ENCODE results near the gene RFX6.

The RFX6 gene

DNA sequence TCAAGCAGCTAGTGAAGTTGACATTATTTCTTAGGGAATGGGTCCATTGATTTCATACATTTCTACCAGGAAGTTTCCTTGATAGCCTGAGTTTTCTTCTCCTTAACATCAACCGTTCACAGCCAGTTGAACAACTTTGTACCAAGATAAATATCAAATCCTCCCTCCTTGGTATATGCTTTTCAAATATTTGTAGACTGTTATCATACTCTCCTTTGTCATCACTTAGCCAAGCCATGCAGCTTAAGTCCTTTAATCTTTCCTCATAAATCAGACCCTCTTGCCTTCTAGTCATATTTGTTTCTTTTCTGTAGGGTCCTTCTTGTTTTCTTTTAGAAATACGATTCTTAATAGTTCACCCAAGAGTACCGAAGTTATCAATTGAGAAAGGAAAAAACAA is 25.6 kb downstream of the RFX6 start:
- no peak for DNase-seq (ENCODE audit: low read depth)

DNA sequence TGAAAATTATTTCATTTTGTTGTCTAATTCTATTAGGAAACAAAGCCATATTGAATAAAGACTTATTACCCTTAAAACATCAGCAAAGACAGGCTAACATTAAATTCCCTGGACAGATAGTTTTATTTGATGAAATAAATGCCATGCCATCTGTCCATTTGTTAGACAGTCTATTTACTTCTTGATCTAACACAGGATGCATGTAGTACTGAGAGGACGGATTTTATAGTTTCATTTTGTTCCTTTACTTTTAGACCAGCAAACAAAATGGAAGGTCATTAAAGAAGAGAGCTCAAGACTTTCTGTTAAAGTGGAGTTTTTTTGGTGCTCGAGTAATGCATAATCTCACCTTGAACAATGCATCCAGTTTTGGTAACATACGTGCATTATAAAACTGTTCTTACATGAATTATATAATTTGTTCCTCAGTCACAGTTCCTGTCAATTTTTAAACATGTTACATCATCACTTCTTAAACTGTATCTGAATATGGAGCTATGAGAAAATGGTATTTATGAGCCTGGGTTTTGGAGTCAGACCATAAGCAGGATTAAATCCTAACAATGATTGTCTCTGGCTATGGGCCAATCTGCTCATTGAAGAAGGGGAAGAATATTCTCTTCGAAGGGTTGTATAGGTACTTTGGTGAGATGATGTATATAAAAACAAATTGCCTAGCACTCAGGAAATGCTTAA is 46.0 kb downstream of the RFX6 start:
- no peak for DNase-seq (ENCODE audit: low read depth)

DNA sequence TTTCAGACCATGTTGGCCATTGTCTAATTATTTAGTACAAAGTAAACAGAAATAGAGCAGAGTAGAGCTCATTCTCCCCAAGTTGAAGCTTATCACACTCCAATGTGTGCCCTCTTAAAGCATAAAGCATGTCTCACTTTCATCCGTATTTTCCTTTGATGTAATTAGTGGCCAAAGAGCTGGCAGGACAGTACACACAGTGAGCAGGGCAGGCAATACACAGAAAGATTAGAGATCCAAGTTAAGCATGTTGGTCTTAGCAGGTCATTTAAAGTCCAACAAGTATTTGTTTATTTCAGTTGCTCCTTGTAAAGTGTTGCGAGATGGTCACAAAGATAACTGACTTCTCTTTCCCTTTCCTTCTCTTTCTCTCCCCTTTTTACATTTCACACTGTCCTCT is 47.2 kb downstream of the RFX6 start:
- no peak for DNase-seq (ENCODE audit: low read depth)

DNA sequence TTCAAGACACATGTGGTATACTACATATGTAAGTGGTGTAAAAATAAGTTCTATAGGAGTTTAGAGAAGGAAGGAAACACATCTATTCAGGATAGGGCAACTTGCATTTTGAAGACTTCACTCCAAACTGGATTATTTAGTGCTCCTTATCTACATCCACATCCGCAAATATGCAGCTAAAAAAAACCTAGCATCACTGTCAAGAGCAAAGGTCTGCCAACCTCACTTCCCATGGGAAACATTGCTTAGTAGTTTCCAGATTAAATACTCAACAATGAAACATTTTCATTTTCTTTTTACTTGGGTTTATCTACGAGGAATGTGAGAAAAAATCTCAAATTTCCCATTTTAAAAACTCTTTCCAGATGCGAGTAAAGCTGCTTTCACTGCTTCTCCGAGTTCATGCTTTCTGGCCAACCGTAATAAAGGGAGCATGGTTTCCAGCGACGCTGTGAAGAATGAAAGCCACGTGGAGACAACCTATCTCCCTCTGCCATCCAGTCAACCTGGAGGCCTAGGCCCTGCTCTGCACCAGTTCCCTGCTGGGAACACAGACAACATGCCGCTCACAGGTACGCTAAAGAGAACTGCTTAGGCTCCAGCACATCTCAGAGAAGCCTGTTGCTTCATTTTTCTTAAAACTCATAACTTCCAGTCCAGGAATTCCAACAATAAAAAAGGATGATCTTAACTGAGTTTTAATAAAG is 48.2 kb downstream of the RFX6 start:
- DNase-seq (ENCODE audit: low read depth) = no peak

DNA sequence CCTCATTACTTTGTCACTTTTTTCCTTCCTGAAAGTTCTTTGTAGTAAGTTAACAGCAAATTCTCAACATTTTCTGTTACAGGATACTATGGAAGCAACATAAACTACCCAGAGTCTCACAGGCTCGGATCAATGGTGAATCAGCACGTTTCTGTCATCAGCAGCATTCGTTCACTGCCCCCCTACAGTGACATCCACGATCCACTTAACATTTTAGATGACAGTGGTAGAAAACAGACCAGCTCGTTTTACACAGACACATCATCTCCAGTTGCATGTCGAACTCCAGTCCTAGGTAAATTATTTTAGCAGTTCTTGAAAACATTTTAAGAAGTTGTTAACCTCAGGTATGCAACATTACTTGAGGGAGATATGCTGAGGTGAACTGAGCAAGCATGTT is 51.6 kb downstream of the RFX6 start:
- DNase-seq (ENCODE audit: low read depth) = no peak

DNA sequence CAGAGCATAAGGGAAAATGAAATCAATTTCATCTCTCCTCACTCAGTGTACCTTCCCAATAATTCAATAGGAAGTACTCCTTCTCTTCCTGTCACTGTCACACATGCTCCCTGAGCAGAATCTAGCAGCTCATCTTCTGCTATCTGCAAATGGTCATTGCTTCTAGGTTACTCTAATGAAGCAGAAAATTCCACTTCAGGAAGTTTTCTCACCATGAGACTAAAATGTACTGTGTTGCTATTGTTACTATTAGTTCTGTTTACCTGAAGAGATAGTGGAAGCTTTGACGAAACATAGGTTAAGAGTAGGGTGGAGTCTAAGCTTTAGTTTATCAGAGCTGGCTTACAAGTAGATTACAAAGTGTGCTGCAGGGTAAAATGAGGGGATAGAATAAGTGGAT is 52.8 kb downstream of the RFX6 start:
- no peak for DNase-seq (ENCODE audit: low read depth)

DNA sequence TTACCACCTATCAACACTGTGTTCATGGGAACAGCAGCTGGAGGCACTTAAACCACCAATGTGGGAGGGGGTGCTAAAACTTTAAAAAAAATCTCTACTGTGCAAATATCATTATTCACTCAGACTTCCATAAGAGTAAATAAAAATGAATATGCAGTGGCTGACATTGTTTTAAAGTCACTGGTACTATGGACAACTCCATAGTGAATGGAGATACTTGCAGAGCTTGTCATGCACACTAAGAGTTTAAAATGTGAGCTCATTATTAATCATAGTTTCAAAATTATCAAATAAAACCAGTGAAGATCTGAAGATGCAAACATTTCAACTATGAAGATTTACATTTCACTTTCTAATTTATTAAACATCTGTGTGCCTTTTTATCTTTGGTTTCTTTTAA is 54.4 kb downstream of the RFX6 start:
- DNase-seq (ENCODE audit: low read depth) = no peak

DNA sequence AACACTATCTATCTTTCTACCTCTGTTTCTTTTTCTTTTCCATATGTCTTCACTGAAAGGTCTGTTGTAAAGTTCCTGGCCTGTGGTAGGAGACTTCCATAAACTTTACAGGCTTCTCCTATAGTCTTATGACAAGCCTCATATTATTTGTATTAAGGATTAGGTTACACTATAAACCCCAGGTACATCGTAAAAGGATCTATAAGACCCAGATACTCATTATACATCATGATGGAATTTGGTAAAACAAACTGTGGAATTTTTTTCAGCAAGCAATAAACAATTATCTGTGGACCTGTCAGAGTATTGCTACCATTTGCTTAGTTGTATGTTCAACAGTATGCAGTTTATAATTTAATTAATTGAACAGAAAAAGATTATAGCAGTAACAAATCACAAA is 55.5 kb downstream of the RFX6 start:
- DNase-seq (ENCODE audit: low read depth) = no peak

DNA sequence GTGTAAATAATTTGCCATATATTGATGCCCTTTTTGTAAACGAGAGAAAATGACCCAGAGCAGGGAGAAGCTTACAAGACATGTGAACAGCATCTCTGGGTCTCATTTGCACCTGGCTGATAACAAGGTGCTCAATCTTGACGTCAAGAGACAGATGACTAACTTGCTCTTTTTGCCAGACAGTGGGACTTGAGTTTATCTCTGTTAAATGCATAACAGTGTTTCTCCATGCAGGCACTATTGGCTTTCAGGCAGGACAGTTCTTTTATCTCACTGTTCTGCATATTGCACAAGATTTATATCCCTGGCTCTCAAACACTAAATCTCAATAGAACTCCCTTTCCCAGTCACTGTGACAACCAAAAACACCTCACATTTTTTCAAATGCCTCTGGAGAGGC is 56.4 kb downstream of the RFX6 start:
- no peak for DNase-seq (ENCODE audit: low read depth)

DNA sequence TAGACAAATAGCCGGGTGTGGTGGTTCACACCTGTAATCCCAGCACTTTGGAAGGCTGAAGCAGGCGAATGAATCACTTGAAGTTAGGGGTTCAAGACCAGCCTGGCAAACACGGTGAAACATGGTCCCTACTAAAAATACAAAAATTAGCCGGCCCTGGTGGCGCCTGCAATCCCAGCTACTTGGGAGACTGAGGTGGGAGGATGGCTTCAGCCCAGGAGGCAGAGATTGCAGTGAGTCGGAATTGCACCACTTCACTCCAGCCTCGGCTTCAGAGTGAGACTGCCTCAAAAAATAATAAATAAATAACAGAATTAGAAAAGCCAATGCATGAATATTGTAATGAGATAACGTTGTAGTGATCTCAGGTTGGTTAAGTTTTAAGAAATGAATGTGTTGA is 61.3 kb downstream of the RFX6 start:
- no peak for DNase-seq (ENCODE audit: low read depth)

DNA sequence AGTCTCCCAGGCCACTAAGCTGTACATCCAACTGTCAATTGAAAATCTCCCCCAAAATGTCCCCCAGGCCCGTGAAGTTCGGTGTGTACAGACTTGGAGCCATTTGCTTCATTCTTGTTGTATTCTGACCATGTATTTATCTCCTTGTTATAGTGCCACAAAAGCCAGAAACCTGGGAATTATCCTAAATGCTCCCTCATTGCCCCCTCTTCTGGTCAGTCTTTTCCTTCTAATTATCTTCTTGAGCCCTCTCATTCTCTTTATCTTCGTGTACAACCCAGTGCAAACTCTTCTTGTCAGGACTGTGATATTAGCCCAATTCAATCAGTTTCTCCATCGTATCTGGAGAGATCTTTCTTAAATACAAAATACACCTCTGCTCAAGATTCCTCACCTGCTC is 64.7 kb downstream of the RFX6 start:
- no peak for DNase-seq (ENCODE audit: low read depth)

DNA sequence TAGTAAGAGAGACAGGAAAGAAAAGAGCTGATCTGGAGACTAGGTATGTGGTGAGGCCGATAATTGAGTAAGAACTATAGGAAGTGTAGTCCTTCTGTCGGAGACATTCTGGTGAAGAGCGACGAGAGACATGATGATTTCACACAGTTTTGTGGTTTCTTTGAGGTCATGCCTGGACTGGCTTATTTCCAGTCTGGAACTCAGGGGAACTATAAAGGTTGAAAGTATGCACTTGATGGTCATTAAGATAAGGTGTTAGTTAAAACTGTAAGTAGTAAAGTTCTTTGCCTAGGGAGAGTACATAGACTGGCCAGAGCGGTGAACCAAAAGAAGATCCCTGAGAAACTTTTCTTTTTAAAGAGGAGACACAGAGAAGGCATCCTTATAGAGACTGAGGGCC is 68.8 kb downstream of the RFX6 start:
- DNase-seq (ENCODE audit: low read depth) = no peak

DNA sequence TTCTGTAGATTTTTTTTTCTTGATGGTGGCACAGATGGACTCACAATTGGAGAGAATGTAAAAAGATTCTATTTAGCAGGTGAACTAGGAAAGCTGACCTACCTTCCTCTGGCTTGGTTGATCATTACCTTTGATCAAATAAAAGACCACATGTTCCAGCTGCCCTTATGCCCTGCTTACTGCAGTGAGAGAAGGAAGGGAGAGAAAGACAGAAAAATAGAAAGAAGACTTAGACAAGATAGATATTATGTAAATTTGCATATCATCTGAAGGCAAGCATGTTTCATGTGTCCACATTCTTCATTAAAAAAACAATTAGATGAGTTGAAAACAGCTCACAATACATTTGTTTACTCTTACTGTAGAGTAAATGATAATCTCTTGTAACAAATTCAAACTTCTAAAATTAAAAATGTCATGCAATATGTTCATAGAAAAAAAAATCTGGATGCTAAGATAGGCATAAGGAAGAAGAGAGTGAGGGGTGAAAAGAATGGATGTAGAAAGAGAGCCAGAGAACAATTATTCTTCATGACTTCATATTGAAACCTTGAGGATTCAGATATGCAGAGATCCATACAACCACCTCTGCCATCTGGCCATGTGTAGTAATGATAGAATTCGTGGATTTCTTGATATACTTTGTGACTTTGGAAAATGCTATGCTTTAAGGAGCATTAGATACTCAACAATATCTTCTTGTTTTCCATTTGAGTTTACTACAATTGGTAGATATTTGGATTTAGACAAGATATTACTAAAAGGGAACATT is 71.7 kb downstream of the RFX6 start:
- no peak for DNase-seq (ENCODE audit: low read depth)

DNA sequence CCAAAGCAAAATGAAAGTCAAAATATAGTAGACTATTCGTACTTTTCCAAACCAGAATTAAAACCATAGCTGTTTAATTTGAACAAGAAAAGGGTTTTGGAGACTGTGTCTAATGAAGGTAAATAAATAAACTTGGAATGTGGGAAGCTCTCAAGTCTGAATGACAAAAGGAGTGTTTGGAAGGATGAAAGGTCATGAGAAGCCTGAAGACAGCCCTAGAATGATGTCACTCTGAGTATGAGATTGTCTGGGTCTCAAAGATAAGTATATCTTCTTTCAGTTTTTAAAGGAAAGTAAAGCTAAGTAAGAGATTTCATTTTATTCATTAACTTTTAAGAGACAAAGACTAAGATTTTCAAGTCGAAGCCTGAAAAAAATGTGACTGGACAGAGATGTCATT is 72.9 kb downstream of the RFX6 start:
- no peak for DNase-seq (ENCODE audit: low read depth)

DNA sequence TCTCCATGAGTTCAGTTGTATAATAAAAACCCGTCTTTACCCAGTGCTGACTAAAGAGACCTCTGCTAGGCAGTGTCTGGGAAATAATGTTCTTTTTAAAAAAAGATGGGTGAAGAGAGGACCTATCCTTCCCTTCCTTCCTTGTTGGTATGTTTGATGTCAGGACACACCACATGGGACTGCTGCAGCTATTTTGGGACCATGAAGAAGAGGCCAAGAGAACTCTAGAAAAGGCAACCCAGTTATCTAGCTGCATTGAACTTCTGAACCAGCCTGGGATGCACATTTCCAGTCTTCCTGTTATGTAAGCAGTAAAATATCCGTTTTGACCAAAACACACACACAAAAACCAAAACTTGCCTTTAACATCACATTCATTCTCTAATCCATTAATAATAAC is 77.3 kb downstream of the RFX6 start:
- no peak for DNase-seq (ENCODE audit: low read depth)

DNA sequence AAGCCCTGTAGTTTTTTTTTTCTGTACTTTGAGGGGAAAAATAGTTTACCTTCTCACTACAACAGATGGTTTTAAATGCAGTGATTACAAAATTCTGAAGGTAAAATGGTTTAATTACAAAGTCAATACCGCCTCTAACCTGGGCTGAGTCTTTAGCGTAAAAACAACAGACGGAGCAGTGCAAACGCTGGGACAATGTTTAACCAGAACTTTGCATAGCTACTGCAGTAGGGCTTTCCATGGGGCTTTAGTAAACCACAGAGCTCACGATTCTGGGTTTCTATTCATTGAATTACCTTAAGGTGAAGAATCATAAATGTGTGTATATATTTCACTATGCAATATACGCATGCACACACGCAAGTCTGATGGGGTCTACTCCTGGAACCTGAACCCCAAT is 77.9 kb downstream of the RFX6 start:
- no peak for DNase-seq (ENCODE audit: low read depth)

DNA sequence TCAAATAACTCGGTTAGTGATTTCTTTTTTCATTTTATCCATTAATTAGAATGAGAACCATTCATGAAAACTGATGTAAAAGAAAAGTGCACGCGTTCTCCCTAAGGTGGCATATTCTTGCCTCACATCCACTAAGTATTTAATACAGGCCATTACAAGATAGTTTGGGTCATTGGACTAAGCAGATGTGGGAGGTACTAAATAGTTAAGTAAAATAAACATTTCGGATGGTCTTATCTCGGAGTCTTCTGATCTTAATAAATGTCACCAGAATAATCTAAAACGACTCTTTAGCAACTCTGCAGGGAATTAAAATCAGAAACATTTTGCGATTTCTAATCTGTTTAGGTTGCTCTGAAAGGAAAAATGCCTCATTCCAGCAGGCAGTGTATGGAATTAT is 78.7 kb downstream of the RFX6 start:
- no peak for DNase-seq (ENCODE audit: low read depth)

DNA sequence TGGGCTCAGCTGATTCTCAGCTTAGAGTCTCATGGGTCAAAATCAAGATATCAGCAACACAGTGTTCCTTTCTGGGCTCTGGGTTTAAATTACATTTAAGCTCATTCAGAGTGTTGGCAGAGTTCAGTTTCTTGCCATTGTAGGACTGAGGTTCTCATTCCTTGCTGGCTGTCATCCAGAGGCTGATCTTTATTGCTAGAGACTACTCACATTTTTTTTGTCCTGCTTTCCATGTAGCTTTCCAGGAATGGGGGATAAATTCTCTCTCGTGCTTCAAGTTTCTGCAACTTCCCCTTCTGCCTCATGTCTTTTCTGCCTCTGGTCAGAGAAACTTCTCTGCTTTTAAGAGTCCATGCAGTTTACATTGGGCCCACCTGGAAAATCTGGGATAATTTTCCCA is 86.9 kb downstream of the RFX6 start:
- DNase-seq (ENCODE audit: low read depth) = no peak

DNA sequence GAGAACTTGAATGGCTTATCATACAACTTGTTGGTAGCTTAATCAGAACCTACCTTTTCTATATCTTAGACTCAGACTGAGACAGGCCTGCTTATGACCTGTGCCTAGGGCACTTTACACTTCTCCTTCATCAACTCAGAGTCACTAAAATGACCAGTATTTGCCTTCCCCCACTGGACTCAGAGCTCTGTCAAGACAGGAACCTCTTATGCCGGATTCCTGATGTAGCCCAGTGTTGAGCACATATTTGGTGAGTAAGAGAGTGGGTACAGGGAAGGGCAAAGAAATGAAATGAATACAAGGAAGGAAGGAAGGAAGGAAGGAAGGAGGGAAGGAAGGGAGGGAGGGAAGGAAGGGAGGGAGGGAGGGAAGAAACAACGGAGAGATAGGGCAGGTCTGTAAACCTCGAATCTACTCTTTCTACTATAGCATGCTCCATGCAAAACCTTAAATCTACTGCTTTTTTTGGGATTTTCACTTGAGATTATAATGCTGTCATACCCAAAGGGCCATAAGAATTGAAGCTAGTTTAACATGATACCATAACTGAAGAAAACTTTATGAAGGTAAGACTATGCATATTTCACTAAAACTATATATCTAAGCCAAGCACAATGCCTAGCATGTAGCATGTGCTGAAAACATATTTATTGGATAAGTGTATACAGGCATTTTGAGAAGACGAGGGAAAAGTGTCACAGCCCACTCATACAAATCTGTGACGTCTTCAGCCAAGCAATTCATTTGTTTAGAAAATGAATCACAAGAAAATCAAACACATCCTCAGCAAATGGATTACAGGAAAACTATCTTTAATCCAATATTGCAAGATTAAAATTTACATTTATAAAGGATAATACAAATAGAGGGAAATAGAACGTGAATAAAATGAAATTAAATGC is 89.9 kb downstream of the RFX6 start:
- DNase-seq (ENCODE audit: low read depth) = no peak

DNA sequence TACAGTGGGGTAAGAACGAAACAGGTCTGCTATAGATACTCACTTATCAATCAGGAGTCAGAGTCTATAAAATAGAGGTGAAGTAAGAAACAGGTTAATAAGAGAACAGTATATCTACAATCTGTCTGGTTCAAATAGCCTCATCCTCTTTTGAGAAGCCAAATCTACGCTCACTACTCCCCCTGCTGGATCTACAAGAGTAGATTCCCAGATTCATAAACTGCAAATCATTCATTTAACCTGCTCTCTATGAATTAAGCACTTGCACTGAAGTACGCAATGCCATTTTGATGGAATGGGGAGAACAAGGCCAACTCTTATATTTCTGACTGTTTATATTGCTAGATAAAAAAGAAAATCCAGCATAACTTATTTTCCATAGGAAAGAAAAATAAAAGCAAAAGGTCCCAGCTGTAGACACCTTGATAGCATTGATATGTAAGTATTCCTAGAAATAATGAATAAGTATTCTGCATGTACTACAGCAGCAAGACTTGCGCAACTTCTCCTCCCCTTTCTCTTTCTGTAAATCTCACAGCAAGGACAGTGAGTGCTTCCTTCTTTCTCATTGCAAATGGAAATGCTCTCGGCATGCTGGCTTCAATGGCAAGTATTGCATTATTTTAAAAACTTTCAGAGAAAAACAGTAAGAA is 92.3 kb downstream of the RFX6 start:
- no peak for DNase-seq (ENCODE audit: low read depth)

DNA sequence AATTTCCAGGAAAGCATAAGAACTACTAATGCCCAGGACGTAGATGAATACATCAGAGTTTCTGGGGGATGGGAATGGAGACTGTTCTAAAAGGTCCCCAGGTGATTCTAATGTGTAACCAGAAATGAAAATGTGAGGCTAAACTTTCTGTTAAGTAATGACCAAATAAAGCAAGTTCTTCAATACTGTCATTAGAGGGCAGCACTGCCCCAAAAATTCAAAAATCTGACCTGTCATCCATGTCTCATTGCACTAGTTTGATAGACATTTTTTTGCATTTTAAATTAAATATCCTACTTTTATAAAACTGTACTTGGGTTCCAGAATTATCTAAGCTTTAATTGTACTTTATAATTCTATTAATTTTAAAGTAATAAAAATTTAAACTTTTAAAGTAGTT is 94.9 kb downstream of the RFX6 start:
- no peak for DNase-seq (ENCODE audit: low read depth)

DNA sequence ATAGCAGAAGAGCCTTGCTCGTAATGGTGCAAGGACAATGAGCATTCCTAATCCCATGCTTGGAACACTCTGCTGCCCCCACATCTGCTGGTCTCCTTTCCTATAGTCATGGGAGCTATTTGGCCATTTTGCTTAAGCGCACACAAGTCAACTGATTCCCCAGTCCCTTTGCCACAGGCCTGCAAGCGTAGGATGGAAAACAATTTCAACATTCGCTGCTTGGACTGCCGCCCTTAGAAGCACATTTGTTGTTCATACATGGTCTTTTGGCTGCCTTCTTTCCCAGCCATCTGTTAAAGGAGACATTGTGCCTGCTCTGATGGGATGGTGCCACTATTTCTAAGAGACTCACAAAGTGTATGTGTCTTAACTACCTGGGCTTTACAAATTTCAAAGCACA is 96.9 kb downstream of the RFX6 start:
- DNase-seq (ENCODE audit: low read depth) = no peak
